ENCODE measurements around the gene GIGYF1.
"Not testable (repeated sequence)": the region's sequence is repeated elsewhere in the genome, so short reads cannot be mapped to it uniquely, and the experiment has no call there.

GIGYF1 gene, protein sequence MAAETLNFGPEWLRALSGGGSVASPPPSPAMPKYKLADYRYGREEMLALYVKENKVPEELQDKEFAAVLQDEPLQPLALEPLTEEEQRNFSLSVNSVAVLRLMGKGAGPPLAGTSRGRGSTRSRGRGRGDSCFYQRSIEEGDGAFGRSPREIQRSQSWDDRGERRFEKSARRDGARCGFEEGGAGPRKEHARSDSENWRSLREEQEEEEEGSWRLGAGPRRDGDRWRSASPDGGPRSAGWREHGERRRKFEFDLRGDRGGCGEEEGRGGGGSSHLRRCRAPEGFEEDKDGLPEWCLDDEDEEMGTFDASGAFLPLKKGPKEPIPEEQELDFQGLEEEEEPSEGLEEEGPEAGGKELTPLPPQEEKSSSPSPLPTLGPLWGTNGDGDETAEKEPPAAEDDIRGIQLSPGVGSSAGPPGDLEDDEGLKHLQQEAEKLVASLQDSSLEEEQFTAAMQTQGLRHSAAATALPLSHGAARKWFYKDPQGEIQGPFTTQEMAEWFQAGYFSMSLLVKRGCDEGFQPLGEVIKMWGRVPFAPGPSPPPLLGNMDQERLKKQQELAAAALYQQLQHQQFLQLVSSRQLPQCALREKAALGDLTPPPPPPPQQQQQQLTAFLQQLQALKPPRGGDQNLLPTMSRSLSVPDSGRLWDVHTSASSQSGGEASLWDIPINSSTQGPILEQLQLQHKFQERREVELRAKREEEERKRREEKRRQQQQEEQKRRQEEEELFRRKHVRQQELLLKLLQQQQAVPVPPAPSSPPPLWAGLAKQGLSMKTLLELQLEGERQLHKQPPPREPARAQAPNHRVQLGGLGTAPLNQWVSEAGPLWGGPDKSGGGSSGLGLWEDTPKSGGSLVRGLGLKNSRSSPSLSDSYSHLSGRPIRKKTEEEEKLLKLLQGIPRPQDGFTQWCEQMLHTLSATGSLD (N-terminal part only)

GRCh38 chr7:100694098-100694745 lies at the start of gene GIGYF1:
GIGYF1 (minus strand) TSS chr7:100694250; CDS start chr7:100688238, 6,012 bp downstream.
- DNase-seq, result peak; percentile 81

GRCh38 chr7:100739934-100740333 lies 45.9 kb upstream of the GIGYF1 start:
- DNase-seq, result no peak

DNA sequence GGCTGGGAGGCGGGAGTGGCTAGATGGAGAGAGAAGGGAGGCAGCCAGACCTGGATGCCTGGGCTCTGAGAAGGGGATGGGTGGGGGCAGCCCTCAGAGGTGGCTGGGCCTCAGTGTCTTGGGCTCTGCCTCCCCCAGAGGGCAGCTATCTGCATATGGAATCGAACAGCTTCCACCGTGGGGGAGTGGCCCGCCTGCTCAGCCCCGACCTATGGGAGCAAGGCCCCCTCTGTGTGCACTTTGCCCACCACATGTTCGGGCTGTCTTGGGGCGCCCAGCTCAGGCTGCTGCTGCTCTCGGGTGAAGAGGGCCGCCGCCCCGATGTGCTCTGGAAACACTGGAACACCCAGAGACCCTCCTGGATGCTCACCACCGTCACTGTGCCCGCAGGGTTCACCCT lies 42.6 kb upstream of the GIGYF1 start:
- DNase-seq, result no peak

GRCh38 chr7:100735730-100736129 lies 41.7 kb upstream of the GIGYF1 start:
- DNase-seq, result no peak

GRCh38 chr7:100731937-100732636 lies 38.0 kb upstream of the GIGYF1 start:
- DNase-seq, result no peak

DNA sequence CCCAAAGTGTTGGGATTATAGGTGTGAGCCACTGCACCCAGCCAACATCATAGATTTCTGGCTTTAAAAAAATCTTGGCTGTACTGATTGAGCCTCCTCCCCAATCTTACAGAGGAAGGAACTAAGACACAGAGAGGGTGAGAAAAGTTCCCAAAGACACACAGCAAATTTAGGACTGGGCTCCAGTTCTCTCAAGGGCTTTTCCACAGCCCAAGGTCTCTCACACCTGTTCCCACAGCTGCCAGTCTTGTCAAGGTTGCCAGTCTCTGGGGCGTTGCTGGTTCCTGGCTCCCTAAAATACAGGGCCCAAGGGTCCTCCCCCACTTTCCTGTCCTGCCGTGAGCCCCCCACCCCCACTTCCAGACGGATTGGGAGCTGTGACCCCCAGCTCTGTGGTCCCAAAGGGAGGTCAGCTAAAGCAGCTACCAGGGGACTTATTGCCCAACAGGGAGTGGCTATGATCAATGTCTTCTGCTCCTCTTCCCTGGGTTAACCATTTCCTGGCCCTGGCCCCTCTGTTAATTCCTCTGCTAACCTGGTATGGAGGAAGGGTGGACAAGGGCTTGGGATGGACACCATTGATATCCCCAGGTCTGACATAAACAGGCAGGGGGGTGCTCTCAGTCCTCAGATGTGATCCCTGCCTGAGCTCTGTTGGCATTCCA lies 36.2 kb upstream of the GIGYF1 start:
- no peak for DNase-seq

DNA sequence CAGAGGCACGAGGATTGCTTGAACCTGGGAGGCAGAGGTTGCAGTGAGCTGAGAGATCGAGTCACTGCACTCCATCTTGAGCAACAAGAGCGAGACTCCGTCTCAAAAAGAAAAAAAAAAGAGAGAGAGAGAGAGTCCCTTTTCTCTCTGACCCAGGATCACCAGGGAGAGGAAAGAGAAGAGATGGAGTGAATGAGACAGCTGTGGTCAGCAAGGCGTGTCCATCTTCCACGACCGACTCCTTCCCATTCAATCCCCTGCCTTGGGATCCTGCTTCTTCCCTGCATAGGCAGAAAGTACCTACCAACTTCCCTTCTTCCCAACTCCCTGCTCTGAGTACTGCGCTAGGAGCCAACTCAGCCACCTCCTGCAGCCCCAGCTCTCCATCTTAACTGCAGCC lies 34.1 kb upstream of the GIGYF1 start:
- DNase-seq, result no peak

DNA sequence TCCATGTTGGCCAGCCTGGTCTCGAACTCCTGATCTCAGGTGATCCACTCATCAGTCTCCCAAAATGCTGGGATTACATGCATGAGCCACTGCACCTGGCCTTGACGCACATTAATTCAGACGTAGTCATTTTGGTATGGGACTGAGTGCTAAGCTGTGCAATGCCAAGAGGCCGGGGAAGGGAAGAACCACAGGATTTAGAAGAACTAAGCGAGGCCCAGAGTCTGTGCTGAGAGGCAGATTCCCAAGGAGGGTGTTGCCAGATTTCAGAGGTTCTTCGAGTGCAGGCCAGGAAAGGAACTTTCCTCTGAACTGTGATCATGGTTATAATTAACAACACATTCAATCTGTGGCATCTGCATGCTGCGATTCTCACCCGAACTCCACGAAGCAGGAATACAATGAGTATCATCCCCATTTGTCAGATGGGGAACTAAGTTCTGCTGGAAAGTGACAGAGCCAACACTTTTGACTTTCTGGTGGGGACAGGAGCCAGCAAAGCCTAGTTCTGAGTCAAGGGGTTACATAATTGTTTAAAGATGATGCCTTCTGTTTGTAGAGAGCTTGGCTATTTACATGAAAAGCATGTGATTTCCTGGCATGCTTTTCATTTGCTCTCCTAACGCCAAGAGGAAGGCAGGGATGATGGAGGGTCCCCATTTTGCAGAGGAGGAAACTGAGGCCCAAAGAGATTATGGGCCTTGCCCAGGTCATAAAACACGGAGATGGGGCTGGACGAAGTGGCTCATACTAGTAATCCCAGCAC lies 33.1 kb upstream of the GIGYF1 start:
- no peak for DNase-seq

DNA sequence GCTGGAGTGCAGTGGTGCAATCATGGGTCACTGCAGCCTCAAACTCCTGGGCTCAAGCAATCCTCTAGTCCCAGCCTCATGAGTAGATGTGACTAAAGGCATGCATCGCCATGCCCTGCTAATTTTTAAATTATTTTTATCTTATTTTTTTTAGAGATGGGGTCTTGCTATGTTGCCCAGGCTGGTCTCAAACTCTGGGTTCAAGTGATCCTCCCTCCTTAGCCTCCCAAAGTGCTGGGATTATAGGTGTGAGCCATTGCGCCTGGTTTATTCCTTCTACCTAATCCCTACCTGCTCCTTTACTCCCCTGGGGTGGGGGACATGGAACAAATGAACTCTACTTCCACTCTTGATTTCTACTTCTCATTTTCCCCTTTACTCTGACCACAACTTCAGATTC lies 30.3 kb upstream of the GIGYF1 start:
- DNase-seq, result not testable (repeated sequence)

GRCh38 chr7:100723732-100724275 lies 29.8 kb upstream of the GIGYF1 start:
- no peak for DNase-seq

DNA sequence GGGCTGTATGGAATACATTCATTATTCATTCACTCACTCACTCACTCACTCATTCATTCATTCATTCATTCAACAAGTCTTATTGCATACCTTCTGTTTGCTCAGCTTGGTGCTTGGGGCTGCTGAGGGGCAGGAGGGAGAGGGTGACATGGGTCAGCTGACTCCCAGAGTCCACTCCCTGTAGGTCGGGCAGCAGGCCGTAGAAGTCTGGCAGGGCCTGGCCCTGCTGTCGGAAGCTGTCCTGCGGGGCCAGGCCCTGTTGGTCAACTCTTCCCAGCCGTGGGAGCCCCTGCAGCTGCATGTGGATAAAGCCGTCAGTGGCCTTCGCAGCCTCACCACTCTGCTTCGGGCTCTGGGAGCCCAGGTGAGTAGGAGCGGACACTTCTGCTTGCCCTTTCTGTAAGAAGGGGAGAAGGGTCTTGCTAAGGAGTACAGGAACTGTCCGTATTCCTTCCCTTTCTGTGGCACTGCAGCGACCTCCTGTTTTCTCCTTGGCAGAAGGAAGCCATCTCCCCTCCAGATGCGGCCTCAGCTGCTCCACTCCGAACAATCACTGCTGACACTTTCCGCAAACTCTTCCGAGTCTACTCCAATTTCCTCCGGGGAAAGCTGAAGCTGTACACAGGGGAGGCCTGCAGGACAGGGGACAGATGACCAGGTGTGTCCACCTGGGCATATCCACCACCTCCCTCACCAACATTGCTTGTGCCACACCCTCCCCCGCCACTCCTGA lies 28.6 kb upstream of the GIGYF1 start:
- DNase-seq, result no peak

GRCh38 chr7:100721505-100721812 lies 27.4 kb upstream of the GIGYF1 start:
- no peak for DNase-seq

DNA sequence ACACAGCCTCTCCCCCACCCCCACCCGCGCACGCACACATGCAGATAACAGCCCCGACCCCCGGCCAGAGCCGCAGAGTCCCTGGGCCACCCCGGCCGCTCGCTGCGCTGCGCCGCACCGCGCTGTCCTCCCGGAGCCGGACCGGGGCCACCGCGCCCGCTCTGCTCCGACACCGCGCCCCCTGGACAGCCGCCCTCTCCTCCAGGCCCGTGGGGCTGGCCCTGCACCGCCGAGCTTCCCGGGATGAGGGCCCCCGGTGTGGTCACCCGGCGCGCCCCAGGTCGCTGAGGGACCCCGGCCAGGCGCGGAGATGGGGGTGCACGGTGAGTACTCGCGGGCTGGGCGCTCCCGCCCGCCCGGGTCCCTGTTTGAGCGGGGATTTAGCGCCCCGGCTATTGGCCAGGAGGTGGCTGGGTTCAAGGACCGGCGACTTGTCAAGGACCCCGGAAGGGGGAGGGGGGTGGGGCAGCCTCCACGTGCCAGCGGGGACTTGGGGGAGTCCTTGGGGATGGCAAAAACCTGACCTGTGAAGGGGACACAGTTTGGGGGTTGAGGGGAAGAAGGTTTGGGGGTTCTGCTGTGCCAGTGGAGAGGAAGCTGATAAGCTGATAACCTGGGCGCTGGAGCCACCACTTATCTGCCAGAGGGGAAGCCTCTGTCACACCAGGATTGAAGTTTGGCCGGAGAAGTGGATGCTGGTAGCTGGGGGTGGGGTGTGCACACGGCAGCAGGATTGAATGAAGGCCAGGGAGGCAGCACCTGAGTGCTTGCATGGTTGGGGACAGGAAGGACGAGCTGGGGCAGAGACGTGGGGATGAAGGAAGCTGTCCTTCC lies 26.8 kb upstream of the GIGYF1 start:
- no peak for DNase-seq

DNA sequence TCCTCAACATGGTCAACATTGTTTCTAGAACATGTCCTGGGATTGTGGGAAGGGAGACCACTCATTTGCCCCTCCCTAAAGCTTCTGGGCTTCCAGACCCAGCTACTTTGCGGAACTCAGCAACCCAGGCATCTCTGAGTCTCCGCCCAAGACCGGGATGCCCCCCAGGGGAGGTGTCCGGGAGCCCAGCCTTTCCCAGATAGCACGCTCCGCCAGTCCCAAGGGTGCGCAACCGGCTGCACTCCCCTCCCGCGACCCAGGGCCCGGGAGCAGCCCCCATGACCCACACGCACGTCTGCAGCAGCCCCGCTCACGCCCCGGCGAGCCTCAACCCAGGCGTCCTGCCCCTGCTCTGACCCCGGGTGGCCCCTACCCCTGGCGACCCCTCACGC lies 26.2 kb upstream of the GIGYF1 start, which contains the start of gene EPO:
EPO (plus strand) TSS at position 190 of the 392 bp plus-strand sequence. CDS start 513 bp downstream, outside the sequence.
- no peak for DNase-seq

DNA sequence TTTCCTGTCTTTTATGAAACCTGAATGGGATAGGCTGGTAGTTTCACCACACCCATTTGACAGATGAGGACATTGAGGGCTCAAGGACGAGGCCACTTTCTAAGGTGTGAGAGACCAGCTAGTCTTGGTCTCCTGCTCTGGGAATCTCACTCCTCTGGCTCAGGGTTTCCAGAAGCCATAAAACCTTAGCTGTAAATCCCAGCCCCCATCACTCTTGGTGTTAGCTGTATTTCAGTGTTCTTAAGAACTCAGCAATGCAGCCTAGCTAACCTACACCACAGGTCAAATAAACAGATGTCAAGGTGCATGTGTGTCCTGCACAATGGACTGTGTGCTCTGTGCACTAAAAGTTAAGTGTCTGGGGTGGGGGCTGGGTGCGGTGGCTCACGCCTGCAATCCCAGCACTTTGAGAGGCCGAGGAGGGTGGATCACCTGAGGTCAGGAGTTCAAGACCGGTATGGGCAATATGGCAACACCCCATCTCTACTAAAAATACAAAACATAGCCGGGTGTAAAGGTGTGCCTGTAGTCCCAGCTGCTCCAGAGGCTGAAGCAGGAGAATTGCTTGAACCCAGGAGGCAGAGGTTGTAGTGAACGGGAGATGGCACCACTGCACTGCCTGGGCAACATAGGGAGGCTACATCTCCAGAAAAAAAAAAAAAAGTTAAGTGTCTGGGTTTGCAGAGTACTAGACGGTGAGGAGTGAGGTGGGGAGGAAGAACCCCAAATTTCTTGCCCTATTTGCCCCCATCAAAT lies 25.7 kb upstream of the GIGYF1 start:
- DNase-seq, result no peak

DNA sequence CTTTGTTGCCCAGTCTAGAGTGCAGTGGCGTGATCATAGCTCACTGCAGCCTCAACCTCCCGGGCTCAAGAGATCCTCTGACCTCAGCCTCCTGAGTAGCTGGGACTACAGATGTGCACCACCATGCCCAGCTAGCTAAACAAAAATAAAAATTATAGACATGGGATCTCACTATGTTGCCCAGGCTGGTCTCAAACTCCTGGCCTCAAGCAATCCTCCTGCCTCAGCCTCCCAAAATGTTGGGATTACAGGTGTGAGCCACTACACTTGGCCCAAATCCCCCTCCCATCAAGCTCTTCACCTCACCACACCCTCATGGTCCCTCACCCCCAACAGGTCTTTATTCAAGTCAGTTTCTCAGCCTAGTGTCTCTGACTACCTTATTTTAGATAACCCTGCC lies 23.0 kb upstream of the GIGYF1 start:
- not testable (repeated sequence) for DNase-seq

DNA sequence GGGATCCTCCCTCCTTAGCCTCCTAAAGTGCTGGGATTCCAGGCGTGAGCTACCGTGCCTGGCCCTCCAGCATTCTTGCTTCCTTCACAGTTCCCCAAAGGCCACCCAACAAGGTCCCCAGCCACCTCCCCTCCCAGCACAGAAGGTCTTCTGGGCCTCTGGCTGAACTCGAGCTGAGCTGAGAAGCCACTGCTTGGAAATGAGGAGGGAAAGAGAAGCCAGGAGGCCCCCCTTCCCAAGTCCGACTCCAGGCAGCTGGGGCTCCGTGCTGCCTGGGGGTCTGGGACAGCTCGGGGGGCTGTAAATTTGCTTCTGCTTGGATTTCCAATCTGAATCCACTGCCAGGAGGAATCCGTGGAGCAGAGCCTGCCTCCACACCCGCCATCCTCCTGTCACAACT lies 20.7 kb upstream of the GIGYF1 start:
- DNase-seq, result no peak

GRCh38 chr7:100711369-100711768 lies 17.3 kb upstream of the GIGYF1 start:
- DNase-seq, result no peak

DNA sequence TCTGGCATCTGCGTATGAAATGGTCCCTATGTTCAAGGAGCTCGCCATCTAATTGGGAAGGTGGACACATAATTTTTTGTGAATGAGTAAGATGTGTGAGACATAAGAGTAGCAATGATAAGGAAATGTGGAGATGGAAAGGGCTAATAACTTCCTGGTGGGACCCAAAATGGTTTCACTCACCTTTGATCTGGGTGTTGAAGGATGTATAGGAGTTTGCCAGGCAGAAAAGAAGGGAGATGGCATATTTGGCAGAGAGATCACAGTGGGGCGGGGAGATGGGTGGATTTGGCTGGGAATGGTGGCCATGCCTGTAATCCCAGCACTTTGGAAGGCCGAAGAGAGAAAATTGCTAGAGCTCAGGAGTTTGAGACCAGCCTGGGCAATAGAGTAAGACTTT lies 16.4 kb upstream of the GIGYF1 start:
- no peak for DNase-seq
